H1 (cell line): Measurements from ENCODE around the gene TTC4. TPM values are rescaled to one million over a fixed set of nuclear protein-coding genes. Genes with fewer than 3 reads are reported as not detected.

Experiments used
- CTCF ChIA-PET: fragments of 300-600 bp; sonication (Branson Sonifier 250); formaldehyde crosslinking; loops from one replicate; lab custom pipeline; 2021; ENCODE audit not compliant: partially characterized antibody; lab: Charles Lee
- POLR2A ChIA-PET: fragments of 300-600 bp; sonication (Branson Sonifier 250); formaldehyde crosslinking; loops from one replicate; lab custom pipeline; 2021; ENCODE audit warnings: inconsistent platforms; ENCODE audit not compliant: partially characterized antibody; lab: Charles Lee
- DNase-seq, 2 experiments: peaks; one replicate each; pipeline versions ENCODE4 v3.0.0 to v3.0.0-alpha.2; 2010 to 2022; ENCODE audit warnings: low spot score in 2 of 2, low read depth in 1 of 2, mixed read lengths in 1 of 2
- FAIRE-seq: peaks from 2 replicates; lab custom pipeline; 2011; peaks lifted over from hg19 to GRCh38; lab: Jason Lieb, UNC
- H2AFZ ChIP-seq: 2 replicates; pipeline ENCODE4 v1.8.1; 2012; ENCODE audit warnings: low read length, inconsistent platforms
- H2AK5ac ChIP-seq: 2 replicates; pipeline ENCODE4 v1.6.1; 2013; ENCODE audit warnings: low read depth, low read length
- H2BK120ac ChIP-seq: replicated peaks from 2 replicates; pipeline ENCODE3; 2013; ENCODE audit warnings: low read depth, low read length, inconsistent platforms
- H2BK12ac ChIP-seq: 2 replicates; pipeline ENCODE4 v1.6.1; 2013; ENCODE audit warnings: low read depth, low read length
- H2BK15ac ChIP-seq: 2 replicates; pipeline ENCODE4 v1.6.1; 2013; ENCODE audit warnings: low read length
- H2BK20ac ChIP-seq: 2 replicates; pipeline ENCODE4 v1.6.1; 2013; ENCODE audit warnings: low read length
- H2BK5ac ChIP-seq: 2 replicates; pipeline ENCODE4 v1.6.1; 2013; ENCODE audit warnings: low read depth, low read length
- H3K14ac ChIP-seq: 2 replicates; pipeline ENCODE4 v1.6.1; 2013; ENCODE audit warnings: inconsistent platforms; ENCODE audit not compliant: insufficient read length
- H3K18ac ChIP-seq: 2 replicates; pipeline ENCODE4 v1.6.1; 2013; ENCODE audit warnings: low read length; ENCODE audit errors: extremely low read depth
- H3K23ac ChIP-seq: 2 replicates; pipeline ENCODE4 v1.6.1; 2013; ENCODE audit warnings: inconsistent platforms; ENCODE audit not compliant: insufficient read length
- H3K23me2 ChIP-seq: 2 replicates; pipeline ENCODE4 v1.6.1; 2013; ENCODE audit warnings: low read depth, low read length
- H3K27ac ChIP-seq: 2 replicates; pipeline ENCODE4 v1.6.1; 2011; ENCODE audit warnings: low read depth, low read length, inconsistent platforms
- H3K27me3 ChIP-seq, 4 experiments: replicated peaks in 1 of 4; 1 replicate in 1 of 4; 2 replicates in 3 of 4; pipeline versions ENCODE4 v1.6.1 to v1.8.1; 2011 to 2013; ENCODE audit warnings: low read length in 3 of 4, mild to moderate bottlenecking in 3 of 4, inconsistent platforms in 2 of 4, mixed read lengths in 2 of 4, moderate library complexity in 1 of 4; ENCODE audit not compliant: control insufficient read depth in 3 of 4, insufficient read depth in 3 of 4; ENCODE audit errors: extremely low read depth in 1 of 4
- H3K36me3 ChIP-seq, 4 experiments: 2 replicates each; pipeline versions ENCODE4 v1.6.1 to v1.8.1; 2011 to 2013; ENCODE audit warnings: mild to moderate bottlenecking in 4 of 4, low read length in 3 of 4, moderate library complexity in 2 of 4, control low read depth in 1 of 4, inconsistent platforms in 1 of 4; ENCODE audit not compliant: insufficient read depth in 4 of 4, control insufficient read depth in 2 of 4
- H3K4ac ChIP-seq: replicated peaks from 2 replicates; pipeline ENCODE3; 2013; ENCODE audit warnings: low read length, low read depth, mixed read lengths, inconsistent platforms; ENCODE audit not compliant: insufficient read length
- H3K4me1 ChIP-seq, 4 experiments: replicated peaks in 1 of 4; 1 replicate in 1 of 4; 2 replicates in 3 of 4; pipeline versions ENCODE4 v1.6.1 to v1.8.1; 2011 to 2013; ENCODE audit warnings: low read length in 3 of 4, inconsistent platforms in 2 of 4, mixed read lengths in 1 of 4; ENCODE audit not compliant: insufficient read depth in 4 of 4, control insufficient read depth in 3 of 4
- H3K4me2 ChIP-seq, 2 experiments: 2 replicates each; pipeline versions ENCODE4 v1.6.1 to v1.8.1; 2011 to 2013; ENCODE audit warnings: low read depth in 2 of 2, low read length in 2 of 2, control low read depth in 1 of 2, inconsistent platforms in 1 of 2, mild to moderate bottlenecking in 1 of 2; ENCODE audit not compliant: insufficient read depth in 1 of 2
- H3K4me3 ChIP-seq, 4 experiments: fragments of 200-600, 300-600 bp in 1 of 4; sonication (generic), shearing (Covaris generic), sonication (Bioruptor Twin) in 1 of 4; 2 replicates each; pipeline versions ENCODE4 v1.5.1 to v1.8.1; 2011 to 2016; ENCODE audit warnings: low read length in 4 of 4, low read depth in 3 of 4, control low read depth in 2 of 4, inconsistent platforms in 2 of 4, mild to moderate bottlenecking in 2 of 4, mixed read lengths in 1 of 4, moderate library complexity in 1 of 4; ENCODE audit not compliant: insufficient read depth in 2 of 4; ENCODE audit errors: extremely low read depth in 1 of 4
- H3K56ac ChIP-seq: replicated peaks from 2 replicates; pipeline ENCODE3; 2013; ENCODE audit warnings: low read depth, mild to moderate bottlenecking, mixed read lengths, low read length, inconsistent platforms; ENCODE audit not compliant: insufficient read length
- H3K79me1 ChIP-seq: 2 replicates; pipeline ENCODE4 v1.6.1; 2013; ENCODE audit warnings: low read depth, low read length, control low read depth
- H3K79me2 ChIP-seq, 2 experiments: 2 replicates each; pipeline versions ENCODE4 v1.6.1 to v1.8.1; 2012 to 2013; ENCODE audit warnings: low read length in 2 of 2, mild to moderate bottlenecking in 2 of 2, inconsistent platforms in 1 of 2; ENCODE audit not compliant: insufficient read depth in 2 of 2, control insufficient read depth in 1 of 2
- H3K9ac ChIP-seq, 4 experiments: replicated peaks in 1 of 4; 1 replicate in 1 of 4; 2 replicates in 3 of 4; pipeline versions ENCODE4 v1.6.1 to v1.8.1; 2011 to 2013; ENCODE audit warnings: low read depth in 3 of 4, low read length in 3 of 4, control low read depth in 2 of 4, mild to moderate bottlenecking in 2 of 4, moderate library complexity in 2 of 4, inconsistent platforms in 1 of 4; ENCODE audit errors: extremely low read depth in 1 of 4
- H3K9me3 ChIP-seq, 2 experiments: 2 replicates each; pipeline versions ENCODE4 v1.6.1 to v1.8.1; 2012 to 2013; ENCODE audit warnings: mild to moderate bottlenecking in 2 of 2, moderate library complexity in 2 of 2, control low read depth in 1 of 2, inconsistent platforms in 1 of 2, low read depth in 1 of 2, low read length in 1 of 2, mixed read lengths in 1 of 2; ENCODE audit not compliant: insufficient read depth in 2 of 2
- H4K20me1 ChIP-seq, 2 experiments: replicated peaks in 1 of 2; 2 replicates each; pipeline versions ENCODE3 to v1.8.1; 2011 to 2013; ENCODE audit warnings: inconsistent platforms in 2 of 2, low read length in 2 of 2, mild to moderate bottlenecking in 1 of 2; ENCODE audit not compliant: insufficient read depth in 2 of 2, control insufficient read depth in 1 of 2
- H4K5ac ChIP-seq: 2 replicates; pipeline ENCODE4 v1.6.1; 2013; ENCODE audit warnings: low read length, low read depth, mixed read lengths, inconsistent platforms; ENCODE audit not compliant: insufficient read length
- H4K8ac ChIP-seq: 2 replicates; pipeline ENCODE4 v1.8.0; 2013; ENCODE audit warnings: mild to moderate bottlenecking, moderate library complexity, low read length, inconsistent platforms; ENCODE audit not compliant: insufficient read depth; ENCODE audit errors: extremely low read depth
- H4K91ac ChIP-seq: replicated peaks from 2 replicates; pipeline ENCODE3; 2013; ENCODE audit warnings: low read length, mixed read lengths, inconsistent platforms; ENCODE audit not compliant: insufficient read length
- CBX5 ChIP-seq: fragments of 300-800, 300-1000 bp; sonication (generic); IDR thresholded peaks from 2 replicates; pipeline ENCODE4 v1.7.1; 2016; ENCODE audit warnings: antibody characterized with exemption, low read length, low read depth
- CHD2 ChIP-seq: IDR thresholded peaks from 2 replicates; pipeline ENCODE4 v1.6.1; 2012; ENCODE audit warnings: low read length, improper control_type of control experiment
- EZH2 ChIP-seq: fragments of 200-600 bp; sonication (generic); IDR thresholded peaks from 2 replicates; pipeline ENCODE4 v1.7.1; 2012; ENCODE audit warnings: low read depth, mild to moderate bottlenecking, moderate library complexity, low read length, inconsistent platforms; ENCODE audit not compliant: severe bottlenecking
- SAP30 ChIP-seq: fragments of 300-600 bp; sonication (generic); IDR thresholded peaks from 2 replicates; pipeline ENCODE4 v1.7.1; 2012; ENCODE audit warnings: low read length, moderate library complexity, mild to moderate bottlenecking, inconsistent platforms; ENCODE audit not compliant: insufficient read depth, insufficient replicate concordance
- TAF7 ChIP-seq: optimal IDR thresholded peaks from 2 replicates; pipeline ENCODE3; 2011; ENCODE audit warnings: low read depth, mild to moderate bottlenecking, inconsistent platforms, low read length, moderate library complexity, borderline replicate concordance
- TEAD4 ChIP-seq: IDR thresholded peaks from 2 replicates; pipeline ENCODE4 v1.6.1; 2012; ENCODE audit warnings: low read depth, low read length, inconsistent platforms, mixed read lengths
- WGBS, 2 experiments: shearing (Covaris generic) in 1 of 2; methylation state at CpG; one replicate each; pipeline versions ENCODE4 v1.1.6 to v1.1.7; 2013 to 2015; ENCODE audit warnings: low lambda C conversion rate in 2 of 2, mixed read lengths in 2 of 2, inconsistent platforms in 1 of 2, low coverage in 1 of 2, missing lambda C conversion rate in 1 of 2; ENCODE audit not compliant: insufficient replicate concordance in 2 of 2, insufficient coverage in 1 of 2, insufficient read length in 1 of 2; ENCODE audit errors: extremely low coverage in 1 of 2, missing lambda C conversion rate in 1 of 2; 5-methylcytosine and 5-hydroxymethylcytosine counted together
- polyA plus RNA-seq, 7 experiments: library from polyadenylated mRNA; depleted of rRNA in 3 of 7; stranded (reverse) in 5 of 7; unstranded in 2 of 7; fragments of >200 nt in 5 of 7; fragments of 200-250 nt in 2 of 7; gene quantifications; 1 replicate in 5 of 7; 2 replicates in 1 of 7; 4 replicates in 1 of 7; pipeline versions ENCODE4 v1.2.1 to v1.2.3, GENCODE V29; 2011 to 2013; ENCODE audit warnings: missing spikeins in 2 of 7, mixed read lengths in 2 of 7
- total RNA-seq: library from RNA; stranded (reverse); fragmentation: NEBNext Ultra II Directional; extraction: Animal tissue kit (Norgen Biotek cat#: 25700); gene quantifications from 2 replicates; pipeline ENCODE4 v1.2.1, GENCODE V29; 2021
- TF ChIP-seq, protein P1 (sequence below): IDR thresholded peaks from 2 replicates; pipeline ENCODE4 v1.6.1; 2011; ENCODE audit warnings: low read length, improper control_type of control experiment
- TF ChIP-seq, protein P2 (sequence below): IDR thresholded peaks from 2 replicates; pipeline ENCODE4 v1.6.1; 2011; ENCODE audit warnings: low read depth, mild to moderate bottlenecking, low read length; ENCODE audit not compliant: insufficient read depth

The TTC4 gene
- total and polyA plus RNA-seq, 2 of the 8 experiments (the other 6 are each of a cell fraction or from before 2014, with no cell fraction given) = 21.0 to 25.1 TPM

DNA sequence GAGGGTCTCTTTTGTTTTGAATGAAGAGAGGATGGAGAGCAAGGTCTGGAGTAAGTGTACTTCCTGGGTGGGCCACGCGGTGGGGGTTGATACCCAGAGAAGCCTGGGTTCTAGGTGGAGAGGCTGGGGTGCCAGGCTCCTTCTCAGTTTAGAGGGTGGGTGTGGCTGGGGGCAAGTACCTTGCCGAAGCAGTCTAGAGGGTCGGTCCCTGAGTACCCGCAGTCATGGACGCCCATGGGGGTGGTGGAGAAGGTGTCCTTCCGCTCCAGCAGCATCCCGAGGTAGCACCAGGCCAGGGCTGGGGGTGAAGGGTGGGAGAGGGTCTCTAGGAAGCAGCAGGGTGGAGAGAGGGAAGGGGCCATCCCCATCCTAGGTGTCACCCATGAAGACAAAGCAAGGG lies 71.1 kb downstream of the TTC4 start:
- DNase-seq = no peak
- peaks cover 7 to 11% (median 8%) of the 10 kb centered on the region in 4 experiments; a peak in 6 of 7 replicates for H3K27me3 ChIP-seq
- WGBS, 2 experiments = 91% methylated on average over 8 of the region's 8 CpGs; no CpG with 5 or more reads in 1 of the 2 experiments
- H4K91ac ChIP-seq = no peak overlapping the region
- no peak overlapping the region for H2BK20ac ChIP-seq
- no peak overlapping the region for H4K5ac ChIP-seq
- no peaks in the 10 kb centered on the region for H3K79me1 ChIP-seq
- no peak for FAIRE-seq
- no peaks in the 10 kb centered on the region for H3K9me3 ChIP-seq
- no peak overlapping the region for H2AFZ ChIP-seq
- CTCF ChIA-PET = interaction anchor here (1.0 to 2.3 kb wide), 2 partner anchors 9 to 21 kb away, joined by 3 to 10 read pairs; no protein-coding TSS in a partner anchor
- TF ChIP-seq, protein P1, sequence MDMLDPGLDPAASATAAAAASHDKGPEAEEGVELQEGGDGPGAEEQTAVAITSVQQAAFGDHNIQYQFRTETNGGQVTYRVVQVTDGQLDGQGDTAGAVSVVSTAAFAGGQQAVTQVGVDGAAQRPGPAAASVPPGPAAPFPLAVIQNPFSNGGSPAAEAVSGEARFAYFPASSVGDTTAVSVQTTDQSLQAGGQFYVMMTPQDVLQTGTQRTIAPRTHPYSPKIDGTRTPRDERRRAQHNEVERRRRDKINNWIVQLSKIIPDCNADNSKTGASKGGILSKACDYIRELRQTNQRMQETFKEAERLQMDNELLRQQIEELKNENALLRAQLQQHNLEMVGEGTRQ = no peak
- TF ChIP-seq CBX5 (no peak), TAF7 (no peak), TEAD4 (no peak), EZH2 (no peak), SAP30 (no peak), CHD2 (no peak)
- TF ChIP-seq, protein P2, sequence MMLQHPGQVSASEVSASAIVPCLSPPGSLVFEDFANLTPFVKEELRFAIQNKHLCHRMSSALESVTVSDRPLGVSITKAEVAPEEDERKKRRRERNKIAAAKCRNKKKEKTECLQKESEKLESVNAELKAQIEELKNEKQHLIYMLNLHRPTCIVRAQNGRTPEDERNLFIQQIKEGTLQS = no peak
- TF ChIP-seq, all 59 proteins: peak for 0
- Histone ChIP-seq H3K4me1 (peaks cover 2 to 11% (median 9%) of the 10 kb centered on the region in 4 experiments), H3K4me3 (no peak overlapping the region), H3K23me2 (no peaks in the 10 kb centered on the region), H2AK5ac (no peak overlapping the region), H3K4ac (no peak overlapping the region), H4K20me1 (no peaks in the 10 kb centered on the region), H3K9ac (no peak overlapping the region), H2BK5ac (no peak overlapping the region), H4K8ac (no peak overlapping the region), H2BK15ac (no peak overlapping the region), H3K14ac (no peak overlapping the region), H3K27ac (no peak overlapping the region), H3K36me3 (no peaks in the 10 kb centered on the region), H3K56ac (no peak overlapping the region), H3K23ac (no peak overlapping the region), H2BK120ac (no peak overlapping the region), H3K79me2 (no peaks in the 10 kb centered on the region), H3K18ac (no peak overlapping the region), H2BK12ac (0 out of 2 replicates have a peak overlapping the region, but pooled peaks have one; percentile 75), H3K4me2 (no peak overlapping the region)
- POLR2A ChIA-PET = no interaction called here
